GM19395 (cell line): ENCODE measurements around the gene DDX24.

Experiments used
- ATAC-seq: cut with Tn5 transposase; IDR thresholded peaks from one replicate; pipeline ENCODE4 v1.9.1; 2021; ENCODE audit warnings: mild to moderate bottlenecking, moderate library complexity; ENCODE audit not compliant: unreplicated experiment

DDX24 gene

GRCh38 chr14:94080621-94081385, at the start of gene DDX24, which contains the start of gene IFI27L1:
DDX24 (minus strand) TSS chr14:94081202; CDS start chr14:94079742, 1,460 bp downstream.
IFI27L1 (plus strand) TSS chr14:94081310; CDS start chr14:94096938, 15,628 bp downstream.
- ATAC-seq: peak; percentile 99

- no peak for ATAC-seq
Measured at GRCh38 chr14:94129758-94130414, 48.9 kb upstream of the DDX24 start.

- ATAC-seq: peak; percentile 94
Measured at GRCh38 chr14:94129111-94129757, 48.2 kb upstream of the DDX24 start, which contains the start of gene IFI27L2. IFI27L2 (minus strand) TSS chr14:94129604; CDS start chr14:94129564, 40 bp downstream.

GRCh38 chr14:94128216-94128839, 47.3 kb upstream of the DDX24 start:
- ATAC-seq: no peak

GRCh38 chr14:94127330-94127729, 46.3 kb upstream of the DDX24 start:
- ATAC-seq: no peak

GRCh38 chr14:94126800-94127199, 45.8 kb upstream of the DDX24 start:
- ATAC-seq: no peak

- ATAC-seq: no peak
Measured at GRCh38 chr14:94126419-94126677, 45.3 kb upstream of the DDX24 start.

- no peak for ATAC-seq
Measured at GRCh38 chr14:94125659-94126418, 44.8 kb upstream of the DDX24 start.

GRCh38 chr14:94124582-94125377, 43.8 kb upstream of the DDX24 start:
- ATAC-seq: no peak

GRCh38 chr14:94123868-94124267, 42.9 kb upstream of the DDX24 start:
- no peak for ATAC-seq

- no peak for ATAC-seq
Measured at GRCh38 chr14:94123296-94123695, 42.3 kb upstream of the DDX24 start.

- ATAC-seq: no peak
Measured at GRCh38 chr14:94122438-94122837, 41.4 kb upstream of the DDX24 start.

GRCh38 chr14:94121485-94121884, 40.5 kb upstream of the DDX24 start:
- no peak for ATAC-seq

GRCh38 chr14:94120667-94121340, 39.8 kb upstream of the DDX24 start:
- no peak for ATAC-seq

- ATAC-seq: no peak
Measured at GRCh38 chr14:94119071-94119470, 38.1 kb upstream of the DDX24 start.

GRCh38 chr14:94117856-94118255, 36.9 kb upstream of the DDX24 start:
- ATAC-seq: no peak

GRCh38 chr14:94116701-94117100, 35.7 kb upstream of the DDX24 start:
- ATAC-seq: no peak

GRCh38 chr14:94115631-94116030, 34.6 kb upstream of the DDX24 start:
- no peak for ATAC-seq

- ATAC-seq: no peak
Measured at GRCh38 chr14:94115058-94115591, 34.1 kb upstream of the DDX24 start.
